ENCODE results near the gene GAPDHS.

DNA sequence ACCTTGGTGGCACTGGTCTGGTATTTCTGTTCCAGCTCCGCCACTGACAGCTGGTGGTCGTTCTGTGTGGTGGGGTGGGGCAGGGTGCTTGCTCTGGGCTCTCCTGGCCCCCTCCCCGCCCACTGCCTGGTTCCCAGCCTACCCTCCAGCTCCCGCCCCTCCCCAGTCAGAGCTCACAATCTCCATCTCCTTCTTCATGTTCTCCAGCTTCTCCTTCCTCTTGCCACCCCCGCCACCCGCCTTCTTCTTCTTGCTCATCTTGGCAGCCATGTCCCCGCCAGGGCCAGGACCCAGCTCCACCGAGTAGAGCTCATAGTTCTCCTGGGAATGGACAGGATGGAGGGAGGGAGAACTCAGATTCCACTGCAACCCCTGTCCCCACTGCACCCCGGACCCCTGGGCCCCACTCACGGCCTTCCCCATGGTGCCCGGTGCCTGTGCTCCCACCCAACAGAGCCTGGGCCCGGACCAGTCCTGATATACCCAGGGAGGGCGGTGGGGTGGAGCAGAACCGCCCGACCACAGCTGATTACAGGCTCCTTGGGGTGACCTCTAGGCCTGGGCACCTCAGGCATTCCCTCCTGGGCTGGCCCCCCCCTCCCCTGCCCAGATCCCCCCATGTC lies 30.1 kb downstream of the GAPDHS start, which contains the start of gene ATP4A:
- TF ChIP-seq, protein P1, sequence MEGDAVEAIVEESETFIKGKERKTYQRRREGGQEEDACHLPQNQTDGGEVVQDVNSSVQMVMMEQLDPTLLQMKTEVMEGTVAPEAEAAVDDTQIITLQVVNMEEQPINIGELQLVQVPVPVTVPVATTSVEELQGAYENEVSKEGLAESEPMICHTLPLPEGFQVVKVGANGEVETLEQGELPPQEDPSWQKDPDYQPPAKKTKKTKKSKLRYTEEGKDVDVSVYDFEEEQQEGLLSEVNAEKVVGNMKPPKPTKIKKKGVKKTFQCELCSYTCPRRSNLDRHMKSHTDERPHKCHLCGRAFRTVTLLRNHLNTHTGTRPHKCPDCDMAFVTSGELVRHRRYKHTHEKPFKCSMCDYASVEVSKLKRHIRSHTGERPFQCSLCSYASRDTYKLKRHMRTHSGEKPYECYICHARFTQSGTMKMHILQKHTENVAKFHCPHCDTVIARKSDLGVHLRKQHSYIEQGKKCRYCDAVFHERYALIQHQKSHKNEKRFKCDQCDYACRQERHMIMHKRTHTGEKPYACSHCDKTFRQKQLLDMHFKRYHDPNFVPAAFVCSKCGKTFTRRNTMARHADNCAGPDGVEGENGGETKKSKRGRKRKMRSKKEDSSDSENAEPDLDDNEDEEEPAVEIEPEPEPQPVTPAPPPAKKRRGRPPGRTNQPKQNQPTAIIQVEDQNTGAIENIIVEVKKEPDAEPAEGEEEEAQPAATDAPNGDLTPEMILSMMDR (IDR thresholded peaks at IDR 0.05; ENCODE audit: borderline replicate concordance, extremely low read depth, low read length, poor library complexity, severe bottlenecking) = no peak
- TF ChIP-seq EZH2 (IDR thresholded peaks at IDR 0.05; ENCODE audit: borderline replicate concordance, low read depth, low read length, severe bottlenecking) = no peak
